Measurements from ENCODE around the gene PTPRN2.
"Not testable (repeated sequence)": the region's sequence is repeated elsewhere in the genome, so short reads cannot be mapped to it uniquely, and the experiment has no call there.

Gene PTPRN2

GRCh38 chr7:158550394-158550700 is 37.3 kb downstream of the PTPRN2 start:
- no peak for DNase-seq

- peak; percentile 38 for DNase-seq
Measured at GRCh38 chr7:158549616-158550393, 37.8 kb downstream of the PTPRN2 start.

- no peak for DNase-seq
Measured at GRCh38 chr7:158549176-158549615, 38.4 kb downstream of the PTPRN2 start.

- no peak for DNase-seq
Measured at GRCh38 chr7:158548726-158549125, 38.9 kb downstream of the PTPRN2 start.

- no peak for DNase-seq
Measured at GRCh38 chr7:158547817-158548216, 39.8 kb downstream of the PTPRN2 start.

GRCh38 chr7:158546626-158547025 is 41.0 kb downstream of the PTPRN2 start:
- DNase-seq: no peak

GRCh38 chr7:158546214-158546613 is 41.4 kb downstream of the PTPRN2 start:
- no peak for DNase-seq

GRCh38 chr7:158544708-158545107 is 42.9 kb downstream of the PTPRN2 start:
- no peak for DNase-seq

GRCh38 chr7:158543840-158544239 is 43.8 kb downstream of the PTPRN2 start:
- no peak for DNase-seq

GRCh38 chr7:158542651-158543566 is 44.7 kb downstream of the PTPRN2 start:
- no peak for DNase-seq

GRCh38 chr7:158541346-158542010 is 46.1 kb downstream of the PTPRN2 start:
- DNase-seq: peak; percentile 61

- DNase-seq: no peak
Measured at GRCh38 chr7:158539711-158540146, 47.9 kb downstream of the PTPRN2 start.

- DNase-seq: no peak
Measured at GRCh38 chr7:158538156-158538946, 49.3 kb downstream of the PTPRN2 start.

- DNase-seq: no peak
Measured at GRCh38 chr7:158537516-158537882, 50.1 kb downstream of the PTPRN2 start.

GRCh38 chr7:158536871-158537515 is 50.6 kb downstream of the PTPRN2 start:
- DNase-seq: peak; percentile 2

- no peak for DNase-seq
Measured at GRCh38 chr7:158535079-158535478, 52.5 kb downstream of the PTPRN2 start.

GRCh38 chr7:158534598-158534997 is 53.0 kb downstream of the PTPRN2 start:
- no peak for DNase-seq

GRCh38 chr7:158534134-158534515 is 53.5 kb downstream of the PTPRN2 start:
- not testable (repeated sequence) for DNase-seq

GRCh38 chr7:158533386-158534133 is 54.1 kb downstream of the PTPRN2 start:
- no peak for DNase-seq

- no peak for DNase-seq
Measured at GRCh38 chr7:158532093-158532627, 55.5 kb downstream of the PTPRN2 start.

- no peak for DNase-seq
Measured at GRCh38 chr7:158531661-158532060, 56.0 kb downstream of the PTPRN2 start.
